ENCODE measurements around the gene SATB2.

Gene SATB2

DNA sequence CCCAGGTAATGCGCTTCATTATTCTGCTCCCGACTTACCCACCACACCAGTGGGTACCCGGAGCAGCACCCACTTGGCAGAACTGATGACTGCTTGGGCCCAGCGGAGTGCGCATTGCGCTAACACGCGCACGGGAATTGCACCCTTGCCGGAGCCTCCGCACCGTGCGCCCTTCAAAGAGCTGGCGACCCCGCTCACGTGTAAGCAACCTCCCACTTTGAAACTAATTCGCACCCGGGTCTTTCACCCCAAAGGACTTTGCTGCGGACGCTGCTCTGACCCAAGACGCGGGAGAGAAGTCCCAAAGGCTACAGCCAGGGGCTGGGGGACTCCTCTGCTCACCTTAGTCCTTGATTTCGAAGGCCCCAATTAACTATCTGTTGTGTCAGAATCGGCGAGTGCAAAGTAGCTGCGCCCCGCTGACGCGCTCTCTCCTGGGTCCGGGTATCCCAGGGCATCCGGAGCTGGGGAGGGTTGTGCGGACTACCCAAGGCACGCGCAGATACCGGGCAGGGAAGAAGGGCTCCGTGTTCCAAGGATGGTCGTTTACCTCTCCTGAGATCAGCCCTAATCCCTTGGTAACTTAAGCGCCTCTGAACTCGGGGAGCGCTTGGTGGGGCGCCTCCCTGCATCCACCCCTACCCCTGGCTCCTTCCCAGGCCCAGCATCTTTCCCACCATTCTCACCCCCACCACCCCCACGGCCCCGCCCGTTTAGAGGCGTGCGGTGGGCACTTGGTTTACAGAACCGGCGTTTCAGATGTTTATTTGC lies 13.1 kb upstream of the SATB2 start:
- H4K20me1 ChIP-seq (ENCODE audit: control insufficient read depth, insufficient read depth, low read depth, low read length) = no peaks in the 10 kb centered on the region
- H3K9me2 ChIP-seq (replicated peaks; ENCODE audit: control insufficient read depth, low read length) = no peaks in the 10 kb centered on the region
- no peak overlapping the region for H3K4me2 ChIP-seq (ENCODE audit: low read length)
- TF ChIP-seq CTCF (IDR thresholded peaks at IDR 0.05; ENCODE audit: low read depth, low read length, poor library complexity, severe bottlenecking) (no peak), EZH2phosphoT487 (IDR thresholded peaks at IDR 0.05; ENCODE audit: borderline replicate concordance, low read length) (no peak)
- H3K79me2 ChIP-seq (ENCODE audit: control insufficient read depth, low read length) = no peaks in the 10 kb centered on the region
- no peaks in the 10 kb centered on the region for H3K4me1 ChIP-seq (ENCODE audit: control insufficient read depth, low read length)
- H3K4me3 ChIP-seq (ENCODE audit: low read length) = no peak overlapping the region
- no peaks in the 10 kb centered on the region for H3K36me3 ChIP-seq (ENCODE audit: control insufficient read depth, low read length)
- no peak overlapping the region for H3K27ac ChIP-seq (ENCODE audit: low read depth, low read length)
- H3F3A ChIP-seq (ENCODE audit: control insufficient read depth, insufficient read depth) = no peaks in the 10 kb centered on the region
- H3K27me3 ChIP-seq (ENCODE audit: control insufficient read depth, low read length) = peaks cover 23% of the 10 kb centered on the region
- H3K9me3 ChIP-seq (ENCODE audit: control insufficient read depth, insufficient read depth, low read length) = no peaks in the 10 kb centered on the region

DNA sequence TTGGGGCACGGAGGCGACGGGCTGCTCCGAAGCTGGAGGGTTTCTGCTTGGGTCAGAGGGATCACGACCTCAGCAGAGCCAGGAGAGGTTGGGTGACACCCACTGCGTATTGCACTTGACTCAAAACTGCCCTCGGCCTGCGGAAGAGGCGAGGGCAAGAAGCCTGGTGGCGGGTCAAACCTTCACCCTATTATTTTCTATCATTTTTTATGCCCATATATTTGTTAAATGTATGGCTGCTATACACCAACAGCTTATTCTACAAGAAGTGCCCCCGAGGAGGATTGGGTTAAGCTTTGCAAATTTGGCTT lies 12.6 kb upstream of the SATB2 start:
- Histone ChIP-seq H3K4me3 (ENCODE audit: low read length) (no peak overlapping the region), H3K4me2 (ENCODE audit: low read length) (no peak overlapping the region), H3F3A (ENCODE audit: control insufficient read depth, insufficient read depth) (no peaks in the 10 kb centered on the region), H3K27me3 (ENCODE audit: control insufficient read depth, low read length) (peaks cover 24% of the 10 kb centered on the region), H3K4me1 (ENCODE audit: control insufficient read depth, low read length) (no peaks in the 10 kb centered on the region), H3K36me3 (ENCODE audit: control insufficient read depth, low read length) (no peaks in the 10 kb centered on the region), H3K79me2 (ENCODE audit: control insufficient read depth, low read length) (no peaks in the 10 kb centered on the region), H3K9me3 (ENCODE audit: control insufficient read depth, insufficient read depth, low read length) (no peaks in the 10 kb centered on the region), H4K20me1 (ENCODE audit: control insufficient read depth, insufficient read depth, low read depth, low read length) (no peaks in the 10 kb centered on the region), H3K27ac (ENCODE audit: low read depth, low read length) (no peak overlapping the region), H3K9me2 (replicated peaks; ENCODE audit: control insufficient read depth, low read length) (no peaks in the 10 kb centered on the region)
- TF ChIP-seq CTCF (IDR thresholded peaks at IDR 0.05; ENCODE audit: low read depth, low read length, poor library complexity, severe bottlenecking) (no peak), EZH2phosphoT487 (IDR thresholded peaks at IDR 0.05; ENCODE audit: borderline replicate concordance, low read length) (no peak)

- no peaks in the 10 kb centered on the region for H3K4me1 ChIP-seq (ENCODE audit: control insufficient read depth, low read length)
- H3K9me3 ChIP-seq (ENCODE audit: control insufficient read depth, insufficient read depth, low read length) = no peaks in the 10 kb centered on the region
- H4K20me1 ChIP-seq (ENCODE audit: control insufficient read depth, insufficient read depth, low read depth, low read length) = no peaks in the 10 kb centered on the region
- H3K36me3 ChIP-seq (ENCODE audit: control insufficient read depth, low read length) = no peaks in the 10 kb centered on the region
- H3K27ac ChIP-seq (ENCODE audit: low read depth, low read length) = no peak overlapping the region
- H3K27me3 ChIP-seq (ENCODE audit: control insufficient read depth, low read length) = peaks cover 29% of the 10 kb centered on the region
- H3K9me2 ChIP-seq (replicated peaks; ENCODE audit: control insufficient read depth, low read length) = no peaks in the 10 kb centered on the region
- no peaks in the 10 kb centered on the region for H3F3A ChIP-seq (ENCODE audit: control insufficient read depth, insufficient read depth)
- H3K4me3 ChIP-seq (ENCODE audit: low read length) = no peak overlapping the region
- no peaks in the 10 kb centered on the region for H3K79me2 ChIP-seq (ENCODE audit: control insufficient read depth, low read length)
- TF ChIP-seq CTCF (IDR thresholded peaks at IDR 0.05; ENCODE audit: low read depth, low read length, poor library complexity, severe bottlenecking) (no peak), EZH2phosphoT487 (IDR thresholded peaks at IDR 0.05; ENCODE audit: borderline replicate concordance, low read length) (no peak)
- H3K4me2 ChIP-seq (ENCODE audit: low read length) = no peak overlapping the region
Observed at GRCh38 chr2:199469514-199470360, 12.0 kb upstream of the SATB2 start.
